Colonic mucosa (tissue), 4 donors: ENCODE measurements around the gene MYL4. TPM values are rescaled to one million over a fixed set of nuclear protein-coding genes. Genes with fewer than 3 reads are reported as not detected.

Source experiments
- DNase-seq: peaks from one replicate; pipeline ENCODE4 v3.0.0-alpha.2; 2020
- H3K27ac ChIP-seq: fragments of 200-600 bp; one replicate; pipeline ENCODE4 v1.8.0; 2021
- H3K27me3 ChIP-seq: fragments of 200-600 bp; one replicate; pipeline ENCODE4 v1.8.0; 2021
- H3K36me3 ChIP-seq: fragments of 200-600 bp; one replicate; pipeline ENCODE4 v1.8.0; 2021
- H3K4me1 ChIP-seq: fragments of 200-600 bp; one replicate; pipeline ENCODE4 v1.8.0; 2021; ENCODE audit warnings: mild to moderate bottlenecking
- H3K4me3 ChIP-seq: fragments of 200-600 bp; one replicate; pipeline ENCODE4 v1.8.0; 2021
- H3K9ac ChIP-seq, 2 donors: one replicate each; pipeline ENCODE4 v1.7.0; 2013; ENCODE audit warnings: control low read depth in 2 of 2, low read depth in 2 of 2, low read length in 2 of 2
- H3K9me3 ChIP-seq: fragments of 200-600 bp; one replicate; pipeline ENCODE4 v1.8.0; 2021
- intact Hi-C: fragments of 100-400 bp; cut with DNase I; formaldehyde crosslinking; loops from one replicate; pipeline ENCODE4 v1.14.1; 2022
- total RNA-seq, 2 donors: library from RNA; stranded (reverse); fragmentation: NEBNext Ultra II Directional in 1 of 2; extraction: Animal tissue kit (Norgen Biotek cat#: 25700) in 1 of 2; gene quantifications; one replicate each; pipeline ENCODE4 v1.2.1, GENCODE V29; 2021
- TF ChIP-seq, protein P1 (sequence below): fragments of 200-600 bp; IDR thresholded peaks from one replicate; pipeline ENCODE4 v1.8.0; 2022; ENCODE audit warnings: antibody characterized with exemption, mild to moderate bottlenecking
- donor health status: healthy.
- donor health status: DM: no; HTN: no; CAD: no.
- donor health status: DM: no; HTN: no; CAD: no.

The MYL4 gene
- total RNA-seq, 2 donors from 2014 or later, result 0.59 to 0.69 TPM

DNA sequence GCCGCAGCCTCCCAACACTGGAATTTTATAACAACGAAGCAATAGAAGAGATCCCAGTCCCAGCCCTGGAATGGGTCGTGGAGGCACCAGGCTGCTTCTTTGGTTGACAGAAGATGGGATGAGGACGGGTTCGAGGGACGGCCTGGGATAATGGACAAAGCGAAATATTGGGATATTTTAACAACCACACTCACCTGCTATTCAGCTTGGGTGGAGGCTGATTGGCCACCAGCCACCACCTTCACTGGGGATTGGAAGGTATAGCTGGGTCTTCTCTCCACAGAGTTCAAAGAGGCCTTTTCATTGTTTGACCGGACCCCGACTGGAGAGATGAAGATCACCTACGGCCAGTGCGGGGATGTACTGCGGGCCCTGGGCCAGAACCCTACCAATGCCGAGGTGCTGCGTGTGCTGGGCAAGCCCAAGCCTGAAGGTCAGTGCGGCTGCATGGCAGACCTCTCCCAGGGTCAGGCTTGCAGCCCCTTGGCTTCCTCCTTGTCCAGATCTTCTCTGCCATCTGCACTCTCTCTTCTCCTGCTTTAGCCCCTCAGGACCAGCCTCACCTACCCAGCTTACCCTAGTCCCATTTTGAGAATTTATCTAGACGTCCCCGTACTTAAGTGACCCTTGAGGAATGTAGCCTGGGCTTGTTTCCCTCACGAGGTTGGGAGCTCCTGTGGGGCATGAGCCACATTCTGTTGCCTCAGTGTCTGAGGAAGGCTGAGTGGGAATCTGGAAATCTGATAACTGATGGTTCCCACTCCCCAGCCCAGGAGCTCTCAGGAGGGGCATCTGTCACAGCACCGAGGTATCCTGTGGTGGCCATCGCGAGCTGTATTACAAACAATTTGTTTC lies 10.7 kb downstream of the MYL4 start:
- intact Hi-C loops, result no loop called here
- TF ChIP-seq, protein P1, sequence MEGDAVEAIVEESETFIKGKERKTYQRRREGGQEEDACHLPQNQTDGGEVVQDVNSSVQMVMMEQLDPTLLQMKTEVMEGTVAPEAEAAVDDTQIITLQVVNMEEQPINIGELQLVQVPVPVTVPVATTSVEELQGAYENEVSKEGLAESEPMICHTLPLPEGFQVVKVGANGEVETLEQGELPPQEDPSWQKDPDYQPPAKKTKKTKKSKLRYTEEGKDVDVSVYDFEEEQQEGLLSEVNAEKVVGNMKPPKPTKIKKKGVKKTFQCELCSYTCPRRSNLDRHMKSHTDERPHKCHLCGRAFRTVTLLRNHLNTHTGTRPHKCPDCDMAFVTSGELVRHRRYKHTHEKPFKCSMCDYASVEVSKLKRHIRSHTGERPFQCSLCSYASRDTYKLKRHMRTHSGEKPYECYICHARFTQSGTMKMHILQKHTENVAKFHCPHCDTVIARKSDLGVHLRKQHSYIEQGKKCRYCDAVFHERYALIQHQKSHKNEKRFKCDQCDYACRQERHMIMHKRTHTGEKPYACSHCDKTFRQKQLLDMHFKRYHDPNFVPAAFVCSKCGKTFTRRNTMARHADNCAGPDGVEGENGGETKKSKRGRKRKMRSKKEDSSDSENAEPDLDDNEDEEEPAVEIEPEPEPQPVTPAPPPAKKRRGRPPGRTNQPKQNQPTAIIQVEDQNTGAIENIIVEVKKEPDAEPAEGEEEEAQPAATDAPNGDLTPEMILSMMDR, result no peak
- H3K27me3 ChIP-seq, result no peaks in the 10 kb centered on the region
- no peak overlapping the region for H3K9ac ChIP-seq
- no peaks in the 10 kb centered on the region for H3K36me3 ChIP-seq
- H3K4me1 ChIP-seq, result no peaks in the 10 kb centered on the region
- H3K4me3 ChIP-seq, result no peak overlapping the region
- H3K27ac ChIP-seq, result no peak overlapping the region
- no peaks in the 10 kb centered on the region for H3K9me3 ChIP-seq
- DNase-seq, result no peak

DNA sequence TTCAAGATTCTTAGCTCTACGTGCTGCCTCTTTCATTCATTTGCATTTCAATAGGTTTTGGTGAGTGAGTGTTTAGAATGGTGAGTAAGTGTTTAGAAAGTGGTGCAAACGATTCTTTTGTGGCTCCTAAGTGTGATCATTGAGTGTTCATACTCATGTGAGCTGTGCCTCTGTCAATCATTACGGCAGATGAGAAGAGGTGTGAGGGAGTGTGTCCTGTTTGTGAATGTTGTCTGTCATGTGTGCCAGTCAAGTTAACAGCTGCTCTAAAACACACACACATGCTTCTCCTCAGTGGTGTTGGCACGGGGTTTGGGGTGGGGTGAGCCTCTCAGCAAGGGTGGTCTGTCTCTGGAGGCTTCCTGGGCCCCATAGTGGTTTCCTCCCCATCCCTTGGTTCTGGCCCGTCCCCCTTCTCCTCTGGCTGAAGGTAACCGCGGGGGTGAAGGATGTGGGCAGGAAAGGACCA lies 11.4 kb downstream of the MYL4 start:
- no peaks in the 10 kb centered on the region for H3K36me3 ChIP-seq
- no peaks in the 10 kb centered on the region for H3K4me1 ChIP-seq
- H3K9me3 ChIP-seq, result no peaks in the 10 kb centered on the region
- H3K27me3 ChIP-seq, result no peaks in the 10 kb centered on the region
- no peak overlapping the region for H3K9ac ChIP-seq
- intact Hi-C loops, result no loop called here
- no peak for DNase-seq
- TF ChIP-seq, protein P1, result no peak
- H3K4me3 ChIP-seq, result no peak overlapping the region
- H3K27ac ChIP-seq, result no peak overlapping the region

- Histone ChIP-seq H3K36me3 (no peaks in the 10 kb centered on the region), H3K4me1 (no peaks in the 10 kb centered on the region), H3K27ac (no peak overlapping the region), H3K4me3 (no peak overlapping the region), H3K27me3 (no peaks in the 10 kb centered on the region), H3K9me3 (no peaks in the 10 kb centered on the region), H3K9ac (no peak overlapping the region)
- no peak for DNase-seq
- intact Hi-C loops, result no loop called here
- TF ChIP-seq, protein P1, result no peak
Measured at GRCh38 chr17:47221154-47221553, 12.0 kb downstream of the MYL4 start.

DNA sequence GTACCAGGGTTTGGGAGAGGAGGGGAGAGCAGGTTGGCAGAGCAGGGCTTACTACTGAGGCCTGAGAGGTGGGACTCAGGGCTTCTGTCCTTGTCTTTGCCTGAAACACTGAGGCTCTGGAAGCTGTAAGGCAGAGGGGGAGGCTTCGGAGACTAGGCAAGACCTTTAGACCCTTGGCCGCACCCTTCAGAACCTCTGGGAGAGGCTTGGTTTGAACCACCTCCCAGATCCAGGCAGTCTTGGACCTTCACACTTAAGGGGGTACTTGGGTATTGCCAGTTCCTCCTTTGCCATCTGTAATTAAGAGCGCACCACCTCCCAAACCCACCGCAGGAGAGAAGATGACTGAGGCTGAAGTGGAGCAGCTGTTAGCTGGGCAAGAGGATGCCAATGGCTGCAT lies 12.9 kb downstream of the MYL4 start:
- intact Hi-C loops, result no loop called here
- Histone ChIP-seq H3K4me1 (no peaks in the 10 kb centered on the region), H3K27ac (no peak overlapping the region), H3K9me3 (no peaks in the 10 kb centered on the region), H3K9ac (no peak overlapping the region), H3K27me3 (no peaks in the 10 kb centered on the region), H3K36me3 (no peaks in the 10 kb centered on the region), H3K4me3 (no peak overlapping the region)
- TF ChIP-seq, protein P1, result no peak
- DNase-seq, result no peak

- TF ChIP-seq, protein P1, result no peak
- Histone ChIP-seq H3K4me3 (no peak overlapping the region), H3K36me3 (no peaks in the 10 kb centered on the region), H3K27ac (no peak overlapping the region), H3K9me3 (no peaks in the 10 kb centered on the region), H3K27me3 (no peaks in the 10 kb centered on the region), H3K4me1 (no peaks in the 10 kb centered on the region), H3K9ac (no peak overlapping the region)
- intact Hi-C loops, result no loop called here
- DNase-seq, result no peak
Measured at GRCh38 chr17:47223007-47223406, 13.9 kb downstream of the MYL4 start.
